Panc1 (cell line): ENCODE data around the gene TRRAP. TPM values are rescaled to one million over a fixed set of nuclear protein-coding genes. Genes with fewer than 3 reads are reported as not detected.
A peak's percentile ranks its signal among the peaks of the same experiment; 100 is the strongest.
"Not testable (repeated sequence)": the region's sequence is repeated elsewhere in the genome, so short reads cannot be mapped to it uniquely, and the experiment has no call there.

Experiments
- ATAC-seq: fragments of 200-7000 bp; cut with Tn5 transposase; 2 replicates; pipeline ENCODE4 v1.9.1; 2020; ENCODE audit warnings: mild to moderate bottlenecking, moderate library complexity
- BruUV-seq: library from RNA; stranded (reverse); fragments of 400-500 nt; replicated peaks from 2 replicates; lab custom pipeline; 2021; lab: Mats Ljungman, UMichigan
- CTCF ChIA-PET: fragments of 300-600 bp; sonication (Branson Sonifier 250); formaldehyde crosslinking; loops from one replicate; lab custom pipeline; 2022; ENCODE audit warnings: antibody characterized with exemption; lab: Charles Lee
- POLR2A ChIA-PET: fragments of 300-600 bp; sonication (Branson Sonifier 250); formaldehyde crosslinking; loops from one replicate; lab custom pipeline; 2022; ENCODE audit warnings: antibody characterized with exemption; lab: Charles Lee
- DNase-seq: peaks from one replicate; pipeline ENCODE4 v3.0.0-alpha.2; 2010; ENCODE audit warnings: low read depth, low spot score
- H3K27ac ChIP-seq: 2 replicates; pipeline ENCODE4 v1.5.1; 2011; ENCODE audit warnings: mild to moderate bottlenecking, low read length, inconsistent platforms
- H3K27me3 ChIP-seq: fragments of 200-500 bp; sonication (Bioruptor generic); 2 replicates; pipeline ENCODE4 v1.6.0; 2014; ENCODE audit warnings: low read length, inconsistent platforms; ENCODE audit not compliant: control insufficient read depth, insufficient read depth
- H3K36me3 ChIP-seq: fragments of 200-500 bp; sonication (Bioruptor generic); 2 replicates; pipeline ENCODE4 v1.5.1; 2014; ENCODE audit warnings: inconsistent platforms, mild to moderate bottlenecking, low read length, moderate library complexity; ENCODE audit not compliant: control insufficient read depth, insufficient read depth
- H3K4me1 ChIP-seq: 2 replicates; pipeline ENCODE4 v1.5.1; 2011; ENCODE audit warnings: inconsistent platforms, mild to moderate bottlenecking, low read length, moderate library complexity; ENCODE audit not compliant: control insufficient read depth, insufficient read depth
- H3K4me3 ChIP-seq, 2 experiments: 2 replicates each; pipeline ENCODE4 v1.5.1; 2011 to 2012; ENCODE audit warnings: low read depth in 2 of 2, low read length in 2 of 2, mild to moderate bottlenecking in 2 of 2, inconsistent platforms in 1 of 2, moderate library complexity in 1 of 2
- H3K9me3 ChIP-seq: fragments of 200-500 bp; sonication (Bioruptor generic); 2 replicates; pipeline ENCODE4 v1.5.1; 2014; ENCODE audit warnings: low read depth, mild to moderate bottlenecking, inconsistent platforms, low read length, moderate library complexity; ENCODE audit not compliant: control insufficient read depth, insufficient read depth
- CTCF ChIP-seq: fragments of 450-650 bp; IDR thresholded peaks from 2 replicates; pipeline ENCODE4 v1.5.1; 2017; ENCODE audit warnings: mild to moderate bottlenecking
- POLR2AphosphoS5 ChIP-seq: IDR thresholded peaks from 2 replicates; pipeline ENCODE4 v1.6.1; 2012; ENCODE audit warnings: mild to moderate bottlenecking, low read depth, low read length, moderate library complexity
- REST ChIP-seq, 2 experiments: IDR thresholded peaks; 2 replicates each; pipeline ENCODE4 v1.6.1; 2011 to 2012; ENCODE audit warnings: low read depth in 2 of 2, control low read depth in 1 of 2, low read length in 1 of 2, mild to moderate bottlenecking in 1 of 2, moderate library complexity in 1 of 2; ENCODE audit not compliant: insufficient read depth in 1 of 2
- SIN3A ChIP-seq: IDR thresholded peaks from 2 replicates; pipeline ENCODE4 v1.6.1; 2012; ENCODE audit warnings: low read depth, mild to moderate bottlenecking, low read length, moderate library complexity, borderline replicate concordance; ENCODE audit not compliant: insufficient read depth
- TCF7L2 ChIP-seq: IDR thresholded peaks from 2 replicates; pipeline ENCODE4 v1.6.1; 2011; ENCODE audit warnings: mild to moderate bottlenecking, low read depth, low read length, inconsistent platforms
- in situ Hi-C: cut with HindIII; loops from 2 replicates; pipeline ENCODE4 v1.10.0; 2016; ENCODE audit warnings: low sequenced_read_pairs, low pct_unique_long_range_greater_than_20kb
- intact Hi-C: fragments of 100-400 bp; cut with micrococcal nuclease; formaldehyde crosslinking; loops from one replicate; pipeline ENCODE4 v1.10.0; 2022; ENCODE audit not compliant: unreplicated experiment
- total RNA-seq: library from RNA; stranded (reverse); gene quantifications from one replicate; pipeline ENCODE4 v1.2.1, GENCODE V29; 2021; ENCODE audit not compliant: unreplicated experiment

TRRAP gene
- total RNA-seq, 1 experiment from 2014 or later = 44.9 TPM

GRCh38 chr7:98840722-98841121 lies 37.6 kb upstream of the TRRAP start:
- Histone ChIP-seq H3K27me3 (no peaks in the 10 kb centered on the region), H3K9me3 (no peaks in the 10 kb centered on the region), H3K27ac (no peak overlapping the region), H3K36me3 (no peaks in the 10 kb centered on the region), H3K4me3 (no peak overlapping the region), H3K4me1 (no peaks in the 10 kb centered on the region)
- POLR2A ChIA-PET = no interaction called here
- intact Hi-C loops (loop anchor here (1.0 to 5.0 kb wide), 3 partner anchors 93 to 543 kb away; no protein-coding TSS in a partner anchor), in situ Hi-C loops (no loop called here)
- no TSS peak for BruUV-seq
- TF ChIP-seq SIN3A (no peak), POLR2AphosphoS5 (no peak), TCF7L2 (no peak), CTCF (no peak), REST (IDR thresholded peaks at IDR 0.05; ENCODE audit: insufficient read depth in 1 of 2, low read depth in 2 of 2, low read length in 1 of 2) (no peak)
- CTCF ChIA-PET = interaction anchor here (0.5 kb wide), 1 partner anchor 294 kb away, joined by 3 read pairs; no protein-coding TSS in a partner anchor
- DNase-seq (no peak), ATAC-seq (no peak)

- no TSS peak for BruUV-seq
- Histone ChIP-seq H3K4me3 (no peak overlapping the region), H3K9me3 (no peaks in the 10 kb centered on the region), H3K36me3 (no peaks in the 10 kb centered on the region), H3K27me3 (no peaks in the 10 kb centered on the region), H3K27ac (no peak overlapping the region), H3K4me1 (no peaks in the 10 kb centered on the region)
- ChIA-PET CTCF (interaction anchor here (0.8 to 1.2 kb wide), 2 partner anchors 420 to 421 kb away, joined by 3 to 4 read pairs; no protein-coding TSS in a partner anchor), POLR2A (no interaction called here)
- ATAC-seq = peak; percentile 76
- TF ChIP-seq CTCF (peak; percentile 95), POLR2AphosphoS5 (no peak), REST (IDR thresholded peaks at IDR 0.05; ENCODE audit: insufficient read depth in 1 of 2, low read depth in 2 of 2, low read length in 1 of 2) (0 out of 4 replicates have a peak, but pooled peaks of 1 of the 2 experiments have one; percentile 27), SIN3A (no peak)
- peak; percentile 46 for DNase-seq
- intact Hi-C loops = loop anchor here (1.0 to 5.0 kb wide), 3 partner anchors 94 to 544 kb away; no protein-coding TSS in a partner anchor
- in situ Hi-C loops = no loop called here
Observed at GRCh38 chr7:98841179-98841997, 36.9 kb upstream of the TRRAP start.

- H3K27ac ChIP-seq, in situ Hi-C loops, H3K9me3 ChIP-seq, H3K4me1 ChIP-seq, POLR2A ChIA-PET, ATAC-seq, H3K36me3 ChIP-seq, H3K27me3 ChIP-seq, H3K4me3 ChIP-seq, BruUV-seq, DNase-seq: not testable (repeated sequence)
- CTCF ChIA-PET = interaction anchor here (0.6 to 1.2 kb wide), 3 partner anchors 15 to 423 kb away, joined by 3 read pairs; no protein-coding TSS in a partner anchor
- intact Hi-C loops = loop anchor here (5.0 kb wide), 2 partner anchors 95 to 545 kb away; no protein-coding TSS in a partner anchor
Observed at GRCh38 chr7:98842552-98842951, 35.8 kb upstream of the TRRAP start.
